ENCODE results near the gene EMP2.

The EMP2 gene

GRCh38 chr16:10521681-10522274 is 58.6 kb downstream of the EMP2 start:
- Histone ChIP-seq H3K36me3 (ENCODE audit: control insufficient read depth in 4 of 4, insufficient read depth in 4 of 4, low read length in 3 of 4) (no peaks in the 10 kb centered on the region), H3K27me3 (replicated peaks in 2 of 5; ENCODE audit: control insufficient read depth in 4 of 5, insufficient read depth in 5 of 5, low read length in 4 of 5) (no peaks in the 10 kb centered on the region), H3K4me1 (ENCODE audit: control extremely low read depth in 1 of 4, control insufficient read depth in 4 of 4, insufficient read depth in 4 of 4, low read length in 3 of 4) (no peaks in the 10 kb centered on the region), H3K27ac (ENCODE audit: insufficient read depth in 1 of 2, low read depth in 1 of 2, low read length in 2 of 2, poor library complexity in 1 of 2, severe bottlenecking in 2 of 2) (no peak overlapping the region), H3K9me3 (ENCODE audit: control extremely low read depth in 1 of 5, control insufficient read depth in 4 of 5, insufficient read depth in 2 of 5, low read depth in 1 of 5, low read length in 4 of 5) (no peaks in the 10 kb centered on the region), H3K4me3 (ENCODE audit: control insufficient read depth in 1 of 7, extremely low read depth in 1 of 7, insufficient read depth in 4 of 7, low read depth in 2 of 7, low read length in 6 of 7) (no peak overlapping the region)
- POLR2A ChIA-PET = interaction anchor here (0.7 kb wide), 1 partner anchor 40 kb away, joined by 5 read pairs; no protein-coding TSS in a partner anchor
- CTCF ChIA-PET = interaction anchor here (0.7 to 3.5 kb wide), 10 partner anchors 8 to 394 kb away, joined by 3 to 15 read pairs (median 5); no protein-coding TSS in a partner anchor
- peak; percentile 60 to 75 (median 70) for DNase-seq
- 26% methylated on average over 5 of the region's 9 CpGs for WGBS (ENCODE audit: insufficient coverage)

- CTCF ChIA-PET = interaction anchor here (0.7 to 3.5 kb wide), 7 partner anchors 7 to 395 kb away, joined by 3 to 15 read pairs (median 5); no protein-coding TSS in a partner anchor
Measured at GRCh38 chr16:10520869-10521578, 59.4 kb downstream of the EMP2 start.

GRCh38 chr16:10519929-10520868 is 60.2 kb downstream of the EMP2 start:
- H3K4me1 ChIP-seq (ENCODE audit: control extremely low read depth in 1 of 4, control insufficient read depth in 4 of 4, insufficient read depth in 4 of 4, low read length in 3 of 4) = no peaks in the 10 kb centered on the region
- POLR2A ChIA-PET = no interaction called here
- H3K27me3 ChIP-seq (replicated peaks in 2 of 5; ENCODE audit: control insufficient read depth in 4 of 5, insufficient read depth in 5 of 5, low read length in 4 of 5) = no peaks in the 10 kb centered on the region
- DNase-seq = no peak
- no peaks in the 10 kb centered on the region for H3K36me3 ChIP-seq (ENCODE audit: control insufficient read depth in 4 of 4, insufficient read depth in 4 of 4, low read length in 3 of 4)
- H3K27ac ChIP-seq (ENCODE audit: insufficient read depth in 1 of 2, low read depth in 1 of 2, low read length in 2 of 2, poor library complexity in 1 of 2, severe bottlenecking in 2 of 2) = no peak overlapping the region
- no peak overlapping the region for H3K4me3 ChIP-seq (ENCODE audit: control insufficient read depth in 1 of 7, extremely low read depth in 1 of 7, insufficient read depth in 4 of 7, low read depth in 2 of 7, low read length in 6 of 7)
- WGBS (ENCODE audit: insufficient coverage) = 96% methylated on average over 6 of the region's 10 CpGs
- CTCF ChIA-PET = interaction anchor here (0.6 to 3.2 kb wide), 7 partner anchors 10 to 1910 kb away, joined by 3 to 15 read pairs (median 3); no protein-coding TSS in a partner anchor
- no peaks in the 10 kb centered on the region for H3K9me3 ChIP-seq (ENCODE audit: control extremely low read depth in 1 of 5, control insufficient read depth in 4 of 5, insufficient read depth in 2 of 5, low read depth in 1 of 5, low read length in 4 of 5)

More at GRCh38 chr16:10520869-10521578, 59.4 kb downstream of the EMP2 start:
- POLR2A ChIA-PET = no interaction called here
- Histone ChIP-seq H3K27ac (ENCODE audit: insufficient read depth in 1 of 2, low read depth in 1 of 2, low read length in 2 of 2, poor library complexity in 1 of 2, severe bottlenecking in 2 of 2) (no peak overlapping the region), H3K4me1 (ENCODE audit: control extremely low read depth in 1 of 4, control insufficient read depth in 4 of 4, insufficient read depth in 4 of 4, low read length in 3 of 4) (no peaks in the 10 kb centered on the region), H3K9me3 (ENCODE audit: control extremely low read depth in 1 of 5, control insufficient read depth in 4 of 5, insufficient read depth in 2 of 5, low read depth in 1 of 5, low read length in 4 of 5) (no peaks in the 10 kb centered on the region), H3K27me3 (replicated peaks in 2 of 5; ENCODE audit: control insufficient read depth in 4 of 5, insufficient read depth in 5 of 5, low read length in 4 of 5) (no peaks in the 10 kb centered on the region), H3K36me3 (ENCODE audit: control insufficient read depth in 4 of 4, insufficient read depth in 4 of 4, low read length in 3 of 4) (no peaks in the 10 kb centered on the region), H3K4me3 (ENCODE audit: control insufficient read depth in 1 of 7, extremely low read depth in 1 of 7, insufficient read depth in 4 of 7, low read depth in 2 of 7, low read length in 6 of 7) (no peak overlapping the region)
- DNase-seq = no peak
- WGBS (ENCODE audit: insufficient coverage) = 86% methylated on average over 5 of the region's 7 CpGs

GRCh38 chr16:10519297-10519696 is 61.1 kb downstream of the EMP2 start:
- POLR2A ChIA-PET = no interaction called here
- no CpG with 5 or more reads among the region's 1 CpG for WGBS (ENCODE audit: insufficient coverage)
- Histone ChIP-seq H3K4me1 (ENCODE audit: control extremely low read depth in 1 of 4, control insufficient read depth in 4 of 4, insufficient read depth in 4 of 4, low read length in 3 of 4) (peaks cover 0 to 8% (median 4%) of the 10 kb centered on the region in 4 experiments), H3K27me3 (replicated peaks in 2 of 5; ENCODE audit: control insufficient read depth in 4 of 5, insufficient read depth in 5 of 5, low read length in 4 of 5) (no peaks in the 10 kb centered on the region), H3K4me3 (ENCODE audit: control insufficient read depth in 1 of 7, extremely low read depth in 1 of 7, insufficient read depth in 4 of 7, low read depth in 2 of 7, low read length in 6 of 7) (no peak overlapping the region), H3K36me3 (ENCODE audit: control insufficient read depth in 4 of 4, insufficient read depth in 4 of 4, low read length in 3 of 4) (no peaks in the 10 kb centered on the region), H3K9me3 (ENCODE audit: control extremely low read depth in 1 of 5, control insufficient read depth in 4 of 5, insufficient read depth in 2 of 5, low read depth in 1 of 5, low read length in 4 of 5) (no peaks in the 10 kb centered on the region), H3K27ac (ENCODE audit: insufficient read depth in 1 of 2, low read depth in 1 of 2, low read length in 2 of 2, poor library complexity in 1 of 2, severe bottlenecking in 2 of 2) (no peak overlapping the region)
- CTCF ChIA-PET = interaction anchor here (0.6 to 3.2 kb wide), 2 partner anchors 32 to 218 kb away, joined by 3 to 15 read pairs; no protein-coding TSS in a partner anchor
- DNase-seq = no peak

GRCh38 chr16:10518479-10519041 is 61.8 kb downstream of the EMP2 start:
- Histone ChIP-seq H3K27me3 (replicated peaks in 2 of 5; ENCODE audit: control insufficient read depth in 4 of 5, insufficient read depth in 5 of 5, low read length in 4 of 5) (no peaks in the 10 kb centered on the region), H3K36me3 (ENCODE audit: control insufficient read depth in 4 of 4, insufficient read depth in 4 of 4, low read length in 3 of 4) (no peaks in the 10 kb centered on the region), H3K9me3 (ENCODE audit: control extremely low read depth in 1 of 5, control insufficient read depth in 4 of 5, insufficient read depth in 2 of 5, low read depth in 1 of 5, low read length in 4 of 5) (no peaks in the 10 kb centered on the region), H3K4me1 (ENCODE audit: control extremely low read depth in 1 of 4, control insufficient read depth in 4 of 4, insufficient read depth in 4 of 4, low read length in 3 of 4) (peaks cover 0 to 8% (median 4%) of the 10 kb centered on the region in 4 experiments), H3K27ac (ENCODE audit: insufficient read depth in 1 of 2, low read depth in 1 of 2, low read length in 2 of 2, poor library complexity in 1 of 2, severe bottlenecking in 2 of 2) (no peak overlapping the region), H3K4me3 (ENCODE audit: control insufficient read depth in 1 of 7, extremely low read depth in 1 of 7, insufficient read depth in 4 of 7, low read depth in 2 of 7, low read length in 6 of 7) (no peak overlapping the region)
- 91% methylated on average over 7 of the region's 7 CpGs for WGBS (ENCODE audit: insufficient coverage)
- CTCF ChIA-PET = interaction anchor here (6.3 kb wide), 1 partner anchor 219 kb away, joined by 80 read pairs; no protein-coding TSS in a partner anchor
- POLR2A ChIA-PET = no interaction called here
- DNase-seq = no peak

GRCh38 chr16:10517868-10518267 is 62.5 kb downstream of the EMP2 start:
- Histone ChIP-seq H3K9me3 (ENCODE audit: control extremely low read depth in 1 of 5, control insufficient read depth in 4 of 5, insufficient read depth in 2 of 5, low read depth in 1 of 5, low read length in 4 of 5) (no peaks in the 10 kb centered on the region), H3K4me3 (ENCODE audit: control insufficient read depth in 1 of 7, extremely low read depth in 1 of 7, insufficient read depth in 4 of 7, low read depth in 2 of 7, low read length in 6 of 7) (no peak overlapping the region), H3K4me1 (ENCODE audit: control extremely low read depth in 1 of 4, control insufficient read depth in 4 of 4, insufficient read depth in 4 of 4, low read length in 3 of 4) (peaks cover 0 to 8% (median 4%) of the 10 kb centered on the region in 4 experiments), H3K27ac (ENCODE audit: insufficient read depth in 1 of 2, low read depth in 1 of 2, low read length in 2 of 2, poor library complexity in 1 of 2, severe bottlenecking in 2 of 2) (no peak overlapping the region), H3K27me3 (replicated peaks in 2 of 5; ENCODE audit: control insufficient read depth in 4 of 5, insufficient read depth in 5 of 5, low read length in 4 of 5) (no peaks in the 10 kb centered on the region), H3K36me3 (ENCODE audit: control insufficient read depth in 4 of 4, insufficient read depth in 4 of 4, low read length in 3 of 4) (no peaks in the 10 kb centered on the region)
- DNase-seq = no peak
- ChIA-PET POLR2A (no interaction called here), CTCF (interaction anchor here (6.3 to 9.3 kb wide), 2 partner anchors 202 to 220 kb away, joined by 80 to 103 read pairs; no protein-coding TSS in a partner anchor)
- WGBS (ENCODE audit: insufficient coverage) = 89% methylated on average over 5 of the region's 5 CpGs

All from common myeloid progenitor, CD34-positive (primary cell).